CD4-positive, alpha-beta T cell treated with Interleukin-6 at 100 ng/mL for 8 hours (primary cell): ENCODE results near the gene KRTAP5-11.
"Not testable (repeated sequence)": the region's sequence is repeated elsewhere in the genome, so short reads cannot be mapped to it uniquely, and the experiment has no call there.

Experiments used
- DNase-seq: peaks from one replicate; pipeline ENCODE4 v3.0.0-alpha.2; 2020; ENCODE audit warnings: mixed read lengths, low spot score

Gene KRTAP5-11

GRCh38 chr11:71582309-71582895 lies at the start of gene KRTAP5-11:
KRTAP5-11 (minus strand) TSS chr11:71582875; CDS start chr11:71582837, 38 bp downstream.
- DNase-seq = no peak

GRCh38 chr11:71631551-71631950 lies 48.9 kb upstream of the KRTAP5-11 start:
- not testable (repeated sequence) for DNase-seq

- not testable (repeated sequence) for DNase-seq
Observed at GRCh38 chr11:71630071-71630470, 47.4 kb upstream of the KRTAP5-11 start.

GRCh38 chr11:71628943-71629342 lies 46.3 kb upstream of the KRTAP5-11 start:
- DNase-seq = not testable (repeated sequence)

- DNase-seq = not testable (repeated sequence)
Observed at GRCh38 chr11:71623226-71623625, 40.6 kb upstream of the KRTAP5-11 start.

GRCh38 chr11:71622561-71622960 lies 39.9 kb upstream of the KRTAP5-11 start:
- DNase-seq = not testable (repeated sequence)

GRCh38 chr11:71615003-71615402 lies 32.3 kb upstream of the KRTAP5-11 start:
- not testable (repeated sequence) for DNase-seq

- DNase-seq = not testable (repeated sequence)
Observed at GRCh38 chr11:71614366-71614917, 31.8 kb upstream of the KRTAP5-11 start.

GRCh38 chr11:71613931-71614330 lies 31.3 kb upstream of the KRTAP5-11 start:
- DNase-seq = not testable (repeated sequence)

- not testable (repeated sequence) for DNase-seq
Observed at GRCh38 chr11:71611218-71611910, 28.7 kb upstream of the KRTAP5-11 start.

- not testable (repeated sequence) for DNase-seq
Observed at GRCh38 chr11:71608272-71608671, 25.6 kb upstream of the KRTAP5-11 start.

GRCh38 chr11:71607520-71608216 lies 25.0 kb upstream of the KRTAP5-11 start:
- DNase-seq = not testable (repeated sequence)

- not testable (repeated sequence) for DNase-seq
Observed at GRCh38 chr11:71606853-71607519, 24.3 kb upstream of the KRTAP5-11 start.

- DNase-seq = not testable (repeated sequence)
Observed at GRCh38 chr11:71604798-71605488, 22.3 kb upstream of the KRTAP5-11 start.

GRCh38 chr11:71603221-71603620 lies 20.5 kb upstream of the KRTAP5-11 start:
- DNase-seq = not testable (repeated sequence)

GRCh38 chr11:71589546-71589920 lies 6.9 kb upstream of the KRTAP5-11 start:
- not testable (repeated sequence) for DNase-seq

GRCh38 chr11:71588822-71589545 lies 6.3 kb upstream of the KRTAP5-11 start:
- not testable (repeated sequence) for DNase-seq

GRCh38 chr11:71588314-71588713 lies 5.6 kb upstream of the KRTAP5-11 start:
- not testable (repeated sequence) for DNase-seq

- not testable (repeated sequence) for DNase-seq
Observed at GRCh38 chr11:71585673-71586072, 3.0 kb upstream of the KRTAP5-11 start.

- not testable (repeated sequence) for DNase-seq
Observed at GRCh38 chr11:71582969-71583368, 294 bp upstream of the KRTAP5-11 start.

GRCh38 chr11:71581826-71582225 lies 849 bp downstream of the KRTAP5-11 start:
- no peak for DNase-seq
